Measurements from ENCODE around the gene GYPC.

The GYPC gene

GRCh38 chr2:126663184-126663963 lies 7.4 kb downstream of the GYPC start:
- TF ChIP-seq ZFX (IDR thresholded peaks at IDR 0.05; ENCODE audit: borderline replicate concordance) (no peak), CTCF (IDR thresholded peaks at IDR 0.05) (no peak)
- no peak overlapping the region for H3K27ac ChIP-seq

- no peak overlapping the region for H3K27ac ChIP-seq
- TF ChIP-seq ZFX (IDR thresholded peaks at IDR 0.05; ENCODE audit: borderline replicate concordance) (no peak), CTCF (IDR thresholded peaks at IDR 0.05) (no peak)
Observed at GRCh38 chr2:126664234-126664633, 8.3 kb downstream of the GYPC start.

GRCh38 chr2:126664639-126665038 lies 8.7 kb downstream of the GYPC start:
- TF ChIP-seq ZFX (IDR thresholded peaks at IDR 0.05; ENCODE audit: borderline replicate concordance): no peak
- no peak for TF ChIP-seq CTCF (IDR thresholded peaks at IDR 0.05)
- H3K27ac ChIP-seq: no peak overlapping the region

- no peak overlapping the region for H3K27ac ChIP-seq
Observed at GRCh38 chr2:126665483-126665882, 9.5 kb downstream of the GYPC start.

GRCh38 chr2:126668254-126668653 lies 12.3 kb downstream of the GYPC start:
- TF ChIP-seq ZFX (IDR thresholded peaks at IDR 0.05; ENCODE audit: borderline replicate concordance): no peak
- TF ChIP-seq CTCF (IDR thresholded peaks at IDR 0.05): no peak
- no peak overlapping the region for H3K27ac ChIP-seq

More at GRCh38 chr2:126665483-126665882, 9.5 kb downstream of the GYPC start:
- TF ChIP-seq CTCF (IDR thresholded peaks at IDR 0.05) (no peak), ZFX (IDR thresholded peaks at IDR 0.05; ENCODE audit: borderline replicate concordance) (no peak)

- H3K27ac ChIP-seq: no peak overlapping the region
- TF ChIP-seq CTCF (IDR thresholded peaks at IDR 0.05) (no peak), ZFX (IDR thresholded peaks at IDR 0.05; ENCODE audit: borderline replicate concordance) (no peak)
Observed at GRCh38 chr2:126669772-126670171, 13.8 kb downstream of the GYPC start.

GRCh38 chr2:126671488-126671887 lies 15.5 kb downstream of the GYPC start:
- no peak for TF ChIP-seq CTCF (IDR thresholded peaks at IDR 0.05)
- TF ChIP-seq ZFX (IDR thresholded peaks at IDR 0.05; ENCODE audit: borderline replicate concordance): no peak

More at GRCh38 chr2:126671488-126671887, 15.5 kb downstream of the GYPC start:
- no peak overlapping the region for H3K27ac ChIP-seq
